HEK293 (cell line): ENCODE results near the gene NUP210.

Experiments used
- CTCF ChIA-PET: fragments of 350-600 bp; formaldehyde crosslinking; extraction: SDS; loops from one replicate; lab custom pipeline; 2021; ENCODE audit warnings: antibody characterized with exemption; lab: Yijun Ruan, JAX
- POLR2A ChIA-PET: fragments of 300-600 bp; formaldehyde crosslinking; extraction: SDS; loops from one replicate; lab custom pipeline; 2020; ENCODE audit warnings: antibody characterized with exemption, inconsistent platforms; lab: Yijun Ruan, JAX
- H3K27ac ChIP-seq: fragments of 200-500 bp; sonication (Bioruptor generic); 2 replicates; pipeline ENCODE4 v1.5.1; 2014; ENCODE audit warnings: low read depth, low read length, control low read depth, inconsistent platforms; ENCODE audit errors: extremely low read depth
- H3K36me3 ChIP-seq, 2 experiments: fragments of 200-500 bp in 1 of 2; sonication (Bioruptor generic) in 1 of 2; 1 replicate in 1 of 2; 2 replicates in 1 of 2; pipeline ENCODE4 v1.5.1; 2014 to 2017; ENCODE audit warnings: inconsistent platforms in 2 of 2, low read length in 2 of 2; ENCODE audit not compliant: control insufficient read depth in 2 of 2, insufficient read depth in 1 of 2
- H3K4me1 ChIP-seq: fragments of 200-500 bp; sonication (Bioruptor generic); 2 replicates; pipeline ENCODE4 v1.5.1; 2014; ENCODE audit warnings: mild to moderate bottlenecking, low read length, inconsistent platforms; ENCODE audit not compliant: control insufficient read depth, insufficient read depth
- H3K4me3 ChIP-seq: 2 replicates; pipeline ENCODE4 v1.5.1; 2011; ENCODE audit warnings: low read depth, mild to moderate bottlenecking, control low read depth, low read length, moderate library complexity
- H3K9me3 ChIP-seq: fragments of 200-500 bp; sonication (Bioruptor generic); 2 replicates; pipeline ENCODE4 v1.5.1; 2014; ENCODE audit warnings: low read depth, low read length, inconsistent platforms; ENCODE audit not compliant: control insufficient read depth, insufficient read depth
- KLF7 ChIP-seq: fragments of 450-650 bp; formaldehyde crosslinking; IDR thresholded peaks from 2 replicates; pipeline ENCODE4 v1.5.1; 2016; ENCODE audit warnings: missing biosample characterization, missing genetic modification characterization, borderline replicate concordance
- SCRT2 ChIP-seq: fragments of 450-650 bp; formaldehyde crosslinking; IDR thresholded peaks from 2 replicates; pipeline ENCODE4 v1.5.1; 2016; ENCODE audit warnings: missing biosample characterization, missing genetic modification characterization
- TRIM28 ChIP-seq: IDR thresholded peaks from 2 replicates; pipeline ENCODE4 v1.6.1; 2011; ENCODE audit warnings: low read length, control low read depth, borderline replicate concordance
- ZBTB26 ChIP-seq: fragments of 450-650 bp; formaldehyde crosslinking; optimal IDR thresholded peaks from 2 replicates; pipeline ENCODE3; 2016; ENCODE audit warnings: missing biosample characterization, mild to moderate bottlenecking, missing genetic modification characterization
- ZIC2 ChIP-seq: fragments of 450-650 bp; formaldehyde crosslinking; IDR thresholded peaks from 2 replicates; pipeline ENCODE4 v1.5.1; 2016; ENCODE audit warnings: missing biosample characterization, missing genetic modification characterization
- ZNF10 ChIP-seq: fragments of 450-650 bp; formaldehyde crosslinking; IDR thresholded peaks from 2 replicates; pipeline ENCODE4 v1.5.1; 2017; ENCODE audit warnings: missing biosample characterization, missing genetic modification characterization
- ZNF133 ChIP-seq: fragments of 450-650 bp; formaldehyde crosslinking; IDR thresholded peaks from 2 replicates; pipeline ENCODE4 v1.5.1; 2016; ENCODE audit warnings: missing biosample characterization, missing genetic modification characterization
- ZNF24 ChIP-seq: fragments of 450-650 bp; formaldehyde crosslinking; IDR thresholded peaks from 2 replicates; pipeline ENCODE4 v1.5.1; 2016; ENCODE audit warnings: missing biosample characterization, missing genetic modification characterization
- ZNF266 ChIP-seq: fragments of 450-650 bp; formaldehyde crosslinking; IDR thresholded peaks from 2 replicates; pipeline ENCODE4 v1.5.1; 2016; ENCODE audit warnings: missing biosample characterization, missing genetic modification characterization, low read depth
- ZNF488 ChIP-seq: fragments of 450-650 bp; formaldehyde crosslinking; IDR thresholded peaks from 2 replicates; pipeline ENCODE4 v1.5.1; 2016; ENCODE audit warnings: missing biosample characterization, missing genetic modification characterization
- ZNF600 ChIP-seq: fragments of 450-650 bp; formaldehyde crosslinking; IDR thresholded peaks from 2 replicates; pipeline ENCODE4 v1.5.1; 2016; ENCODE audit warnings: missing biosample characterization, missing genetic modification characterization
- ZNF624 ChIP-seq: fragments of 450-650 bp; formaldehyde crosslinking; IDR thresholded peaks from 2 replicates; pipeline ENCODE4 v1.5.1; 2017; ENCODE audit warnings: missing biosample characterization, missing genetic modification characterization
- ZNF704 ChIP-seq: fragments of 450-650 bp; formaldehyde crosslinking; IDR thresholded peaks from 2 replicates; pipeline ENCODE4 v1.5.1; 2016; ENCODE audit warnings: missing biosample characterization, missing genetic modification characterization
- ZNF747 ChIP-seq: fragments of 450-650 bp; formaldehyde crosslinking; IDR thresholded peaks from 2 replicates; pipeline ENCODE4 v1.5.1; 2016; ENCODE audit warnings: missing biosample characterization, missing genetic modification characterization
- ZSCAN16 ChIP-seq: fragments of 450-650 bp; formaldehyde crosslinking; IDR thresholded peaks from 2 replicates; pipeline ENCODE4 v1.5.1; 2016; ENCODE audit warnings: missing biosample characterization, missing genetic modification characterization
- ZSCAN4 ChIP-seq: fragments of 450-650 bp; formaldehyde crosslinking; IDR thresholded peaks from 2 replicates; pipeline ENCODE4 v1.5.1; 2017; ENCODE audit warnings: missing biosample characterization, missing genetic modification characterization

Gene NUP210

GRCh38 chr3:13415997-13416793 is 3.9 kb downstream of the NUP210 start:
- peaks cover 0 to 25% of the 10 kb centered on the region in 2 experiments; a peak in 2 of 3 replicates for H3K36me3 ChIP-seq
- TF ChIP-seq TRIM28 (no peak), ZIC2 (0 out of 2 replicates have a peak, but pooled peaks have one; percentile 11), ZNF488 (tag by site-specific recombination) (no peak)
- TF ChIP-seq, all 188 proteins: peak for 1
- no peak overlapping the region for H3K4me3 ChIP-seq
- H3K9me3 ChIP-seq = no peaks in the 10 kb centered on the region
- ChIA-PET CTCF (interaction anchor here (1.0 to 3.4 kb wide), 6 partner anchors 11 to 1122 kb away, joined by 3 to 16 read pairs (median 4); no protein-coding TSS in a partner anchor), POLR2A (interaction anchor here (1.4 to 1.8 kb wide), 2 partner anchors 10 to 36 kb away, joined by 5 read pairs; no protein-coding TSS in a partner anchor)
- no peak overlapping the region for H3K27ac ChIP-seq
- peaks cover 4% of the 10 kb centered on the region for H3K4me1 ChIP-seq

- H3K36me3 ChIP-seq = peaks cover 0 to 25% of the 10 kb centered on the region in 2 experiments; a peak in 2 of 3 replicates
- H3K27ac ChIP-seq = no peak overlapping the region
- no peak for TF ChIP-seq ZBTB26 (tag by site-specific recombination)
- no peak for TF ChIP-seq ZSCAN16 (tag by site-specific recombination)
- no peak for TF ChIP-seq SCRT2
- no peak for TF ChIP-seq ZNF600 (tag by site-specific recombination)
- no peak for TF ChIP-seq KLF7 (tag by site-specific recombination)
- no peak for TF ChIP-seq ZNF747 (tag by site-specific recombination)
- no peak for TF ChIP-seq ZNF266
- TF ChIP-seq ZSCAN4 (tag by site-specific recombination) = no peak
- no peak for TF ChIP-seq ZNF24
- no peak for TF ChIP-seq ZNF133 (tag by site-specific recombination)
- TF ChIP-seq ZNF10 = no peak
- TF ChIP-seq ZNF704 (tag by site-specific recombination) = no peak
- TF ChIP-seq ZNF624 (tag by site-specific recombination) = no peak
- TF ChIP-seq, all 188 proteins: peak for 0
- H3K4me1 ChIP-seq = peaks cover 4% of the 10 kb centered on the region
- CTCF ChIA-PET = interaction anchor here (0.9 kb wide), 1 partner anchor 10 kb away, joined by 3 read pairs; no protein-coding TSS in a partner anchor
- no peaks in the 10 kb centered on the region for H3K9me3 ChIP-seq
- H3K4me3 ChIP-seq = no peak overlapping the region
- POLR2A ChIA-PET = interaction anchor here (0.6 to 1.4 kb wide), 2 partner anchors 9 to 87 kb away, joined by 4 to 5 read pairs; no protein-coding TSS in a partner anchor
Observed at GRCh38 chr3:13415236-13415986, 4.7 kb downstream of the NUP210 start.
